HTERT RPE-1 (cell line): Measurements from ENCODE around the gene ELOVL5.

Experiments used
- in situ Hi-C: fragments of 300-500 bp; cut with MboI; formaldehyde crosslinking; loops from 4 replicates; pipeline ENCODE4 v1.14.3; 2020; ENCODE audit warnings: low sequenced_read_pairs

The ELOVL5 gene

DNA sequence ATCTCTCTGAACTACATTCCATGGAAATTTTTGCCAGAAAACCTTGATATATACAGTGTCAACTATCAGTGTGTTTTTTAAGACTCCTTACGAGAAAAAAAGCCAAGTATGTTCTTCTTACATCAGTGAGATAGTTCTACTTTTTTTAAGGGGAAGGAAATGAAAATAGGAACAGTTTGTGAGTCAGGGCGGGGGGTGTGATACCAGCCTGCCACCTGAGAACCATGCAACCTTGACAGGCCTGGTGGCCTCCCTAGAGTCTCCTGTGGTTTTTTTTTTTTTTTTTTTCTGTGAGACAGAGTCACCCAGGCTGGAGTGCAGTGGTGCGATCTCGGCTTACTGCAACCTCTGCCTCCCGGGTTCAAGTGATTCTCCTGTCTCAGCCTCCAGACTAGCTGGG lies 103.8 kb downstream of the ELOVL5 start:
- in situ Hi-C loops = no loop called here

DNA sequence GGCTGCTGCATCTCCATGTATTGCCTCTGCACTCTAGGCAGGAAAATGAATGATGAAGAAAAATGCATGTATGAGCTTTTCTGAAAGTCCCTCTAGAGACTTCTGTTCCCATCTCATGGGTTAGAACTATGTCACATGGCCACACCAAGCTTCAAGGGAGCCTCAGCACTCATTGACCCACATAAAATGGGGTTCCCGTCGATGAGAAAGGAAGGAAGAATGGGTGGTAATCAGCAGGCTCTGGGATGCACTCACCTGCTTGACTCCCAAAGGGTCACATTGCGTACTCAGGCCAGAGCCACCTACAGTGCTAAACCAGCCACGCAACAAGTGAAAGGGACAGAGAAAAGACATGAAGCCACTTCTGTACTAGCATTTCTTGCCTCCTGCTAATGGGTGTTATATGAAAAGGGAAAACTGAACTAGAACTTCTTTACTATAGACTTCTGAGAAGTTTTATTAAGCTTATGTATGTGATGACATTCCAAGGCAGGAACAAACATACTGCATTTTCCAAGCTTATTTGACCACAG lies 104.3 kb downstream of the ELOVL5 start:
- in situ Hi-C loops = no loop called here

GRCh38 chr6:53241938-53242337 lies 106.8 kb downstream of the ELOVL5 start:
- in situ Hi-C loops = no loop called here

DNA sequence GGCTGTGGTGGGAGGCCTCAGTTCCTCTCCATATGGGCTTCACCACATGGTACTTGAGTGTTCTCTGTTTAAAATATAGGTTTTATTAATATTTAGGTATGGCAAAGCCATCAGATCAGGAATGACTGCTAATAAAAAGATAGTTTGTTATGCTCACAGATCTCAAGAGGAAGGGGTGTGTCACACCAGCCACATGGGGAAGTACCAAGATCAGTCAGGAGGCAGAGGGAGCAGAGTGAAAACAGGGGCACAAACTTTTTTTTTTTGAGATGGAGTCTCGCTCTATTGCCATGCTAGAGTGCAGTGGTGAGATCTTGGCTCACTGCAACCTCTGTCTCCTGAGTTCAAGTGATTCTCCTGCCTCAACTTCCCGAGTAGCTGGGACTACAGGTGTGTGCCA lies 108.0 kb downstream of the ELOVL5 start:
- in situ Hi-C loops = no loop called here

- in situ Hi-C loops = no loop called here
Observed at GRCh38 chr6:53240139-53240538, 108.6 kb downstream of the ELOVL5 start.

- in situ Hi-C loops = no loop called here
Observed at GRCh38 chr6:53239526-53239925, 109.2 kb downstream of the ELOVL5 start.

DNA sequence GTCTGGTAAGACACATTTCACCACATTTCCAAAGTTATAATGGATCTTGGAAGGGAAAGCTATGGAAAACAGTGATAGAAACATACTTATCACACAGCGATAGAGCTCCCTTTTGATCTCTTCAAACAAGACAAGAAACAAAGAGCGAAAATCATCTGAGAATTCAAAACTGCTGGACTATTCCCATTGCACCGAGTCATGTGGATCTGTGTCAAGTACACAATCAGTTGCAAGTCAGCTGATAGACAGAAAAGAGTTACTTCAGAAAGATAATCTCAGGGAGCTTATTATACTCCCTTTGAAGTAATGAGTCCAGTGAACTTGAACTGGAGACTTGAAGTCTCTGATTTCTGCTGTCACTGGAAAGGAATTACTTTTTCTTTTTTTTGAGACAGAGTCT lies 110.4 kb downstream of the ELOVL5 start:
- in situ Hi-C loops = no loop called here

- in situ Hi-C loops = no loop called here
Observed at GRCh38 chr6:53236241-53236640, 112.5 kb downstream of the ELOVL5 start.

DNA sequence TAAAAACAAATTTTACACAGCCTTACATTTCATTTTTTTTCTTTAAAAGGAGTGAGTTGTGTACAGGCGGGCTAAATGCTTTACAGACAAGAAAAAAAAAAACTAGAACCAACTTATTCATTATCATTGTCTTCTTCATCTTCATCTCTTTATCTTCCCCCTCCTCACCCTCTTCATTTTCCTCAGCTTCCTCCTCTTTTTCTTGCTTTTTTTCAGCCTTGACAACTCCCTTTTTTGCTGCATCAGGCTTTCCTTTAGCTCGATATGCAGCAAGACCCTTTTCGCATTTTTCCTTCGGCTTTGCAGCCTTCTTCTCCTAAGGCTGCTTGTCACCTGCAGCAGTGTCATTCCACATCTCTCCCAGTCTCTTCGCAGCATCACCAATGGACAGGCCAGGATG lies 113.2 kb downstream of the ELOVL5 start:
- in situ Hi-C loops = no loop called here

- in situ Hi-C loops = no loop called here
Observed at GRCh38 chr6:53233309-53233708, 115.4 kb downstream of the ELOVL5 start.

DNA sequence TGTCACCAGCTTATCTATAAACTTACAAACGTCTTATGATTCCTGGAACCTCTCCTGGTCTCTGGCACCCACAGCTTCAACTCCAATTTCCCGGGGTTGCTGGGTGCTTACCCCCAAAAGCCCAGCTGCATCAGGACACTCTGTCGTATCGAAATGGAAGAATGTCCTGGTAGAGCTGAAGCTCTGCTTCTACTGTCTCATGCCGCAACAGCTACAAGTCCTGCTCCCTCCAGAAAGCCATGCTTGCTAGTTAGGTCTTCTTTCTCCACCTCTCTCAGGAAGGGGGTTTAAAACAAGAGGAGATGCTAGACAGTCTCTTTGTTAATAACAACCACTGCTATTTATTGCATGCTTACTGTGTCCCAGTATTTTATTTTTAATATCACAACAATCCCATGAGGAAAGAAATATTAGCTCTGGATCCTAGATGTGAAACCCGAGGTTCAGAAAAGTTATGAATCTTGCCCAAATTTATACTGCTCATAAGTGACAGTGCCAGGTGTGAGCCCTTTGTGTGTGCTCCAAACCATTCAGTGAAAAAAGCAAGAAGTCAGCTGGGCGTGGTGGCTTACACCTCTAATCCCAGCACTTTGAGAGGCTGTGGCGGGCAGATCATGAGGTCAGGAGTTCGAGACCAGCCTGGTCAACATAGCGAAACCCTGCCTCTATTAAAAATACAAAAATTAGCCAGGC lies 117.8 kb downstream of the ELOVL5 start:
- in situ Hi-C loops = no loop called here

DNA sequence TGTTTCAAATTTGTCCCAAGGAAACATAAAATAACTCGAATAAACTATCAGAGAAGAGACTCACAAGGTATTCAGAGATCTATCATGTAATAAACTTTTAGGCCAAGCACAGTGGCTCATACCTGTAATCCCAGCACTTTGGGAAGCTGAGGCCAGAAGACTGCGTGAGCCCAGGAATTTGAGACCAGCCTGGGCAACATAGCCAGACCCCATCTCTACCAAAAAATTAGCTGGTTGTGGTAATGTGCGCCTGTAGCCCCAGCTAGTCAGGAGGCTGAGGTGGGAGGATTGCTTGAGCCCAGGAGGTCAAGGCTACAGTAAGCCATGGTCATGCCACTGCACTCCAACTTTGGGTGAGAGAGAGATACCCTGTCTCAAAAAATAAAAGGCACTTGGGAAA lies 120.9 kb downstream of the ELOVL5 start:
- in situ Hi-C loops = no loop called here

GRCh38 chr6:53220605-53221004 lies 128.1 kb downstream of the ELOVL5 start:
- in situ Hi-C loops = no loop called here
